ENCODE measurements around the gene SPIC. TPM values are rescaled to one million over a fixed set of nuclear protein-coding genes. Genes with fewer than 3 reads are reported as not detected.

SPIC gene
- total and polyA plus RNA-seq, 7 donors = 0.32 TPM; not detected in 6

DNA sequence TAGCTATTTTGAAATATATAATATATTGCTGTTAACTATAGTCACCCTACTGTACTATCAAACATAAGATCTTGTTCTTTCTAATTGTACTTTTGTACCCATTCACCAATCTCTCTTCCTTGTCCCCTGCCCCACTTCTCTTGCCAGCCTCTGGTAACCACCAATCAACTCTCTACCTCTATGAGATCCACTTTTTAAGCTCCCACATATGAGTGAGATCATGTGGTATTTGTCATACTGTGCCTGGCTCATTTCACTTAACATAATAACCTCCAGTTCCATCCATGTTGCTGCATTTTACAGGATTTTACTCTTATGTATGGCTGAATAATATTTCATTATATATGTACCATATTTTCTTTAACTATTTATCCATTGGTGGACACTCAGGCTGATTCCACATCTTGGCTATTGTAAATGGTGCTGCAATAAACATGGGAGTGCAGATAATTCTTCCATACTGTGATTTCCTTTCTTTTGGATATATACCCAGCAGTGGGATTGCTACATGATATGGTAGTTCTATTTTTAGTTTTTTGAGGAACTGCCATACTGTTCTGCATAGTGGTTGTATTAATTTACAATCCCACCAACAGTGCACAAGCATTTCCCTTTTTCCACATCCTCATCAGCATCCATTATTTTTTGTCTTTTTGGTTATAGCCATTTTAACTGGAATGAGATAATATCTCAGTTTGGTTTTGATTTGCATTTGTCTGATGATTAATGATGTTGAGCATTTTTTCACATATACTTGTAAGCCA, 33.5 kb upstream of the SPIC start:
- H3K27ac ChIP-seq = no peak overlapping the region
- DNase-seq (no peak), ATAC-seq (no peak)
- H3K36me3 ChIP-seq (ENCODE audit: insufficient read depth in 1 of 2, low read depth in 1 of 2) = no peaks in the 10 kb centered on the region
- no peak overlapping the region for H3K4me3 ChIP-seq
- H3K27me3 ChIP-seq (ENCODE audit: insufficient read depth in 3 of 3, low read length in 2 of 3) = no peaks in the 10 kb centered on the region
- no peaks in the 10 kb centered on the region for H3K9me3 ChIP-seq
- intact Hi-C loops (cut with DNase I) = no loop called here
- peaks cover 3% of the 10 kb centered on the region for H3K4me1 ChIP-seq
- TF ChIP-seq, protein P1, sequence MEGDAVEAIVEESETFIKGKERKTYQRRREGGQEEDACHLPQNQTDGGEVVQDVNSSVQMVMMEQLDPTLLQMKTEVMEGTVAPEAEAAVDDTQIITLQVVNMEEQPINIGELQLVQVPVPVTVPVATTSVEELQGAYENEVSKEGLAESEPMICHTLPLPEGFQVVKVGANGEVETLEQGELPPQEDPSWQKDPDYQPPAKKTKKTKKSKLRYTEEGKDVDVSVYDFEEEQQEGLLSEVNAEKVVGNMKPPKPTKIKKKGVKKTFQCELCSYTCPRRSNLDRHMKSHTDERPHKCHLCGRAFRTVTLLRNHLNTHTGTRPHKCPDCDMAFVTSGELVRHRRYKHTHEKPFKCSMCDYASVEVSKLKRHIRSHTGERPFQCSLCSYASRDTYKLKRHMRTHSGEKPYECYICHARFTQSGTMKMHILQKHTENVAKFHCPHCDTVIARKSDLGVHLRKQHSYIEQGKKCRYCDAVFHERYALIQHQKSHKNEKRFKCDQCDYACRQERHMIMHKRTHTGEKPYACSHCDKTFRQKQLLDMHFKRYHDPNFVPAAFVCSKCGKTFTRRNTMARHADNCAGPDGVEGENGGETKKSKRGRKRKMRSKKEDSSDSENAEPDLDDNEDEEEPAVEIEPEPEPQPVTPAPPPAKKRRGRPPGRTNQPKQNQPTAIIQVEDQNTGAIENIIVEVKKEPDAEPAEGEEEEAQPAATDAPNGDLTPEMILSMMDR (IDR thresholded peaks at IDR 0.05) = no peak

DNA sequence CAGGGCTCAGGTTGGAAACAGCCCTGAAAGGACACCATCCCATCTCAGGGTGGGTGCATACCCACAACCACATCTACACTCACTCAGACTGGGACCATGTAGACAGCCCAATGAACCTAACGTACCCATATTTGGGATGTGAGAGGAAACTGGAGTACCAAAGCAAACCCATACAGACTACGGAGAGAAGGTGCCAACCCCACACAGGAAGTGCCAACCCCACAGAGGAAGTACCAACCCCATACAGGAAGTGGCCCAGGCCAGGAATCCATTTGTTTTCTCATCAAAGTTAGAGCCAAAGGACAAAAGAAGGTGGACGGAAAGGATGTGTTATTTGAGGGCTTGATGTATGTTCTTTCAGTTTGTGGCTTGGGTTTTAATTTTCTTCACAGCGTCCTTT, 19.5 kb upstream of the SPIC start:
- Histone ChIP-seq H3K4me3 (no peak overlapping the region), H3K27ac (no peak overlapping the region), H3K27me3 (ENCODE audit: insufficient read depth in 3 of 3, low read length in 2 of 3) (no peaks in the 10 kb centered on the region), H3K4me1 (no peaks in the 10 kb centered on the region), H3K9me3 (no peaks in the 10 kb centered on the region), H3K36me3 (ENCODE audit: insufficient read depth in 1 of 2, low read depth in 1 of 2) (no peaks in the 10 kb centered on the region)
- no peak for ATAC-seq
- TF ChIP-seq, protein P1 (IDR thresholded peaks at IDR 0.05) = no peak
- WGBS, 3 donors = 76 to 83% (median 79%) methylated on average over 4 of the region's 4 CpGs
- no peak for DNase-seq
- intact Hi-C loops (cut with DNase I) = no loop called here

DNA sequence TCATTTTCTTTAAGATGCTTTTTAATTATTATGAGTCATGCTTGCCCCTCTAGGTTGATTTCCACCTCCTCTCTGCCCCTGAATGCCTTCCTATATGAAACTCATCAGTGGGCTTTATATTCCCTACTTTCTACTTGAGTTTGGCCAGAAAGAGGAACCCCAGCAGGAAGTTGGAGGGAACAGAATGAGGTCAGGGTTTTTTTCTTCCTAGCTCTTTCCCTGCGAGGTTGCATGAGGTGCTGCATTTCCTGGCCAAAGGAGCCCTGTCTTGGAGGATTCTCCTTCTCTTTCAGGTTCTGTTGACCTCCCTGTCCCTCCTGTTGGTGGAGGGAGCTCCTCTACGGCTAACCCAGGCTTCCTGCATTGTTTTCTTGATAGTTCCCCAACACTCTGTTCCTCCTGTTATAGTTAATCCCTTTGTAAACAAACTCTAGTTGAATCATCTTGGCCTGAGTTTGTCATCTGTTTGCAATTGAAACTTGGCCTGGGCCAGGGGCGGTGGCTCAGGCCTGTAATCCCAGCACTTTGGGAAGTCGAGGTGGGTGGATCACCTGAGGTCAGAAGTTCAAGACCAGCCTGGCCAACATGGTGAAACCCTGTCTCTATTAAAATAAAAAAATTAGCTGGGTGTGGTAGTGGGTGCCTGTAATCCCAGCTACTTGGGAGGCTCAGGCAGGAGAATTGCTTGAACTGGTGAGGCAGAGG, 15.3 kb upstream of the SPIC start:
- no peaks in the 10 kb centered on the region for H3K4me1 ChIP-seq
- H3K9me3 ChIP-seq = no peaks in the 10 kb centered on the region
- TF ChIP-seq, protein P1 (IDR thresholded peaks at IDR 0.05) = no peak
- ATAC-seq = peak in 1 of 4 donors; percentile 50
- DNase-seq = peak in 1 of 2 donors; percentile 17
- intact Hi-C loops (cut with DNase I) = no loop called here
- H3K27me3 ChIP-seq (ENCODE audit: insufficient read depth in 3 of 3, low read length in 2 of 3) = no peaks in the 10 kb centered on the region
- no peak overlapping the region for H3K27ac ChIP-seq
- H3K36me3 ChIP-seq (ENCODE audit: insufficient read depth in 1 of 2, low read depth in 1 of 2) = no peaks in the 10 kb centered on the region
- WGBS, 3 donors = 30 to 49% (median 30%) methylated on average over 4 of the region's 4 CpGs
- no peak overlapping the region for H3K4me3 ChIP-seq

DNA sequence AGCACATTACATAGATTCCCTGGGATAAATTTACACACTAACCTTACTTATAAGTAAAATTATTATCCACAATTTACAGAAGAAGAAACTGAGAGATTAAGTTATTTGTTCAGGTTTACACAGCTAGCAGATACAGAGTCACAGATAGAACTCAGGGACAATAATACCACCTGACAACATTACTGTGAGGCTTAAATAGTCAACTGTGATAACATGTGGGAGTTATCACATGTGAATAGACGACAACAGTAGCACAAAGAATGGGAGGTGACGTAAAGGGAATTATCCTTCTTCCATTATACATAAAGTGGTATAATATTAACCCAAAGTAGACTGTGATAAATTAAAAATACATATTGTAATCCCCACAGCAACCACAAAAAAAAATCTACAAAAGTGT, 6.2 kb upstream of the SPIC start:
- H3K4me3 ChIP-seq = no peak overlapping the region
- ATAC-seq (no peak), DNase-seq (no peak)
- TF ChIP-seq, protein P1 (IDR thresholded peaks at IDR 0.05) = no peak
- H3K27me3 ChIP-seq (ENCODE audit: insufficient read depth in 3 of 3, low read length in 2 of 3) = no peaks in the 10 kb centered on the region
- 75 to 86% (median 85%) methylated on average over 2 of the region's 2 CpGs for WGBS, 3 donors
- no peak overlapping the region for H3K27ac ChIP-seq
- no peaks in the 10 kb centered on the region for H3K36me3 ChIP-seq (ENCODE audit: insufficient read depth in 1 of 2, low read depth in 1 of 2)
- intact Hi-C loops (cut with DNase I) = no loop called here
- no peaks in the 10 kb centered on the region for H3K4me1 ChIP-seq
- H3K9me3 ChIP-seq = no peaks in the 10 kb centered on the region

Data from psoas muscle (tissue), 8 donors.